Smooth muscle cell of the pulmonary artery (primary cell): ENCODE results near the gene DNAAF6. TPM values are rescaled to one million over a fixed set of nuclear protein-coding genes. Genes with fewer than 3 reads are reported as not detected.

Experiments
- total RNA-seq: library from RNA; depleted of rRNA; stranded (reverse); fragments of >200 nt; gene quantifications from 2 replicates; pipeline ENCODE4 v1.2.3, GENCODE V29; 2014

Gene DNAAF6
- not detected in 2 replicates for total RNA-seq

GRCh38 chrX:107205770-107206696, at the start of gene DNAAF6, which contains the start of gene NUP62CL:
Gene DNAAF6, plus strand, starts transcription at chrX:107206611. Its CDS starts 6,265 bp downstream, at chrX:107212876.
Gene NUP62CL, minus strand, starts transcription at chrX:107206433. Its CDS starts 31,287 bp downstream, at chrX:107175146.

Other genes starting within 250 kb of the DNAAF6 start
- gene MORC4, start 206.4 kb upstream of the DNAAF6 start, total RNA-seq = 38.1 and 42.1 TPM in 2 replicates
- gene RBM41, start 87.8 kb upstream of the DNAAF6 start, total RNA-seq = 9.3 and 11.9 TPM in 2 replicates
- not detected in 2 replicates for gene NUP62CL, start 178 bp upstream of the DNAAF6 start, total RNA-seq
- gene FRMPD3, start 243.0 kb downstream of the DNAAF6 start, total RNA-seq = under 0.01 TPM in 1 of 2 replicates, not detected in the other